ENCODE measurements around the gene C20orf141. TPM values are rescaled to one million over a fixed set of nuclear protein-coding genes. Genes with fewer than 3 reads are reported as not detected.

Gene C20orf141
- total and polyA plus RNA-seq, 11 donors = not detected

GRCh38 chr20:2838170-2838797 is 23.5 kb downstream of the C20orf141 start:
- intact Hi-C loops (cut with DNase I) = loop anchor here in 2 of 10 donors (5.0 kb wide), 2 partner anchors 86 to 176 kb away; partner anchors contain the start of gene IDH3B (in 1 of the 2)
- no peak overlapping the region for H3K27ac ChIP-seq
- H3K36me3 ChIP-seq = peaks cover 0 to 8% (median 0%) of the 10 kb centered on the region in 9 donors
- TF ChIP-seq CTCF (IDR thresholded peaks at IDR 0.05) = no peak
- no peak for TF ChIP-seq POLR2A (IDR thresholded peaks at IDR 0.05)
- no peaks in the 10 kb centered on the region for H3K9me3 ChIP-seq
- H3K4me1 ChIP-seq = peaks cover 0 to 37% (median 15%) of the 10 kb centered on the region in 12 donors
- 96 to 97% (median 97%) methylated on average over 12 to 19 of the region's 19 CpGs for WGBS, 4 donors
- no peak for DNase-seq
- no peak for ATAC-seq
- H3K27me3 ChIP-seq = no peaks in the 10 kb centered on the region
- H3K4me3 ChIP-seq = no peak overlapping the region

- DNase-seq = no peak
- no peak overlapping the region for H3K27ac ChIP-seq
- intact Hi-C loops (cut with DNase I) = loop anchor here in 2 of 10 donors (5.0 kb wide), 2 partner anchors 87 to 177 kb away; partner anchors contain the start of gene IDH3B (in 1 of the 2)
- peaks cover 0 to 29% (median 15%) of the 10 kb centered on the region in 12 donors for H3K4me1 ChIP-seq
- no peak for ATAC-seq
- H3K36me3 ChIP-seq = peaks cover 0 to 13% (median 0%) of the 10 kb centered on the region in 9 donors
- H3K4me3 ChIP-seq = peak overlapping the region in 1 of 12 donors; percentile 92
- 92 to 95% (median 94%) methylated on average over 15 of the region's 15 CpGs for WGBS, 4 donors
- no peak for TF ChIP-seq CTCF (IDR thresholded peaks at IDR 0.05)
- TF ChIP-seq POLR2A (IDR thresholded peaks at IDR 0.05) = no peak
- H3K9me3 ChIP-seq = no peaks in the 10 kb centered on the region
- no peaks in the 10 kb centered on the region for H3K27me3 ChIP-seq
These were observed 24.3 kb downstream of the C20orf141 start for GRCh38 chr20:2838847-2839671.

- Histone ChIP-seq H3K27me3 (no peaks in the 10 kb centered on the region), H3K27ac (peak overlapping the region; percentile 69 to 96 (median 87)), H3K4me1 (peaks cover 0 to 26% (median 15%) of the 10 kb centered on the region in 12 donors), H3K9me3 (no peaks in the 10 kb centered on the region), H3K4me3 (peak overlapping the region; percentile 70 to 99 (median 91)), H3K36me3 (peaks cover 0 to 13% (median 0%) of the 10 kb centered on the region in 9 donors)
- ATAC-seq = no peak
- intact Hi-C loops (cut with DNase I) = loop anchor here in 6 of 10 donors (1.0 to 10.0 kb wide), 9 partner anchors 33 to 315 kb away; partner anchors contain the start of genes EBF4 (in 2 of the 6), IDH3B (in 2 of the 6) and PTPRA (in 2 of the 6)
- TF ChIP-seq POLR2A (IDR thresholded peaks at IDR 0.05) (no peak), CTCF (IDR thresholded peaks at IDR 0.05) (no peak)
- no peak for DNase-seq
- WGBS, 4 donors = 78 to 90% (median 82%) methylated on average over 17 to 21 of the region's 21 CpGs
These were observed 24.9 kb downstream of the C20orf141 start for GRCh38 chr20:2839732-2840137.

All from heart left ventricle (tissue), 16 donors.